HCT116 (cell line): Measurements from ENCODE around the gene ERGIC1.

Experiments
- CTCF ChIP-seq, 3 experiments: fragments of 200-600 bp in 1 of 3; sonication (generic) in 1 of 3; IDR thresholded peaks in 2 of 3; conservative IDR thresholded peaks in 1 of 3; 2 replicates each; pipeline ENCODE4 v1.5.1; 2012 to 2017; ENCODE audit warnings: low read depth in 2 of 3, low read length in 2 of 3, antibody characterized with exemption in 1 of 3, borderline replicate concordance in 1 of 3, control low read depth in 1 of 3, mild to moderate bottlenecking in 1 of 3, mixed read lengths in 1 of 3, mixed run types in 1 of 3, moderate library complexity in 1 of 3; ENCODE audit not compliant: insufficient read depth in 1 of 3
- EGR1 ChIP-seq: IDR thresholded peaks from 2 replicates; pipeline ENCODE4 v1.6.1; 2012; ENCODE audit warnings: low read depth
- EZH2 ChIP-seq: fragments of 200-600 bp; sonication (generic); IDR thresholded peaks from 2 replicates; pipeline ENCODE4 v1.6.1; 2017; ENCODE audit warnings: antibody characterized with exemption, mixed run types
- EZH2phosphoT487 ChIP-seq: fragments of 200-600 bp; IDR thresholded peaks from 2 replicates; pipeline ENCODE4 v1.6.1; 2018; ENCODE audit warnings: antibody characterized with exemption, borderline replicate concordance
- FOSL1 ChIP-seq: IDR thresholded peaks from 2 replicates; pipeline ENCODE4 v1.6.1; 2012; ENCODE audit warnings: low read depth
- MAX ChIP-seq: IDR thresholded peaks from 2 replicates; pipeline ENCODE4 v1.6.1; 2012
- POLR2A ChIP-seq: IDR thresholded peaks from 2 replicates; pipeline ENCODE4 v1.7.0; 2011; ENCODE audit warnings: borderline replicate concordance; ENCODE audit not compliant: insufficient read depth, insufficient read length; ENCODE audit errors: extremely low read depth
- POLR2AphosphoS5 ChIP-seq: IDR thresholded peaks from 2 replicates; pipeline ENCODE4 v1.6.1; 2011; ENCODE audit warnings: mild to moderate bottlenecking, low read depth, low read length, moderate library complexity
- REST ChIP-seq: IDR thresholded peaks from 2 replicates; pipeline ENCODE4 v1.6.1; 2012; ENCODE audit warnings: low read depth
- SIN3A ChIP-seq: IDR thresholded peaks from 2 replicates; pipeline ENCODE4 v1.6.1; 2012; ENCODE audit warnings: low read depth
- SP1 ChIP-seq: IDR thresholded peaks from 2 replicates; pipeline ENCODE4 v1.6.1; 2012; ENCODE audit warnings: low read depth
- TCF7L2 ChIP-seq: IDR thresholded peaks from 2 replicates; pipeline ENCODE4 v1.7.0; 2011; ENCODE audit warnings: borderline replicate concordance, inconsistent platforms; ENCODE audit not compliant: insufficient read depth, insufficient read length; ENCODE audit errors: extremely low read depth
- ZBTB33 ChIP-seq: IDR thresholded peaks from 2 replicates; pipeline ENCODE4 v1.6.1; 2011; ENCODE audit warnings: mild to moderate bottlenecking, low read length, moderate library complexity; ENCODE audit not compliant: insufficient replicate concordance; ENCODE audit errors: extremely low read depth

- TF ChIP-seq CTCF (IDR thresholded peaks at IDR 0.05 in 2 of 3, conservative IDR thresholded peaks at IDR 0.05 in 1 of 3; ENCODE audit: borderline replicate concordance in 1 of 3, insufficient read depth in 1 of 3, low read depth in 2 of 3, low read length in 2 of 3) (no peak), EZH2 (no peak), SP1 (no peak), POLR2A (no peak), ZBTB33 (no peak), POLR2AphosphoS5 (no peak), REST (no peak), EZH2phosphoT487 (no peak), MAX (no peak), FOSL1 (no peak), SIN3A (no peak), TCF7L2 (no peak), EGR1 (no peak)
Measured at GRCh38 chr5:172951371-172952033, 117.5 kb downstream of the ERGIC1 start.
